K562 (cell line): Measurements from ENCODE around the gene GRWD1. TPM values are rescaled to one million over a fixed set of nuclear protein-coding genes. Genes with fewer than 3 reads are reported as not detected.
A peak's percentile ranks its signal among the peaks of the same experiment; 100 is the strongest.

Experiments
- CCAR2 ChIP-seq: fragments of 200-400 bp; formaldehyde crosslinking; IDR thresholded peaks from 2 replicates; pipeline ENCODE4 v1.6.1; 2017; ENCODE audit warnings: mild to moderate bottlenecking, low read depth, low read length
- COPS2 ChIP-seq: fragments of 450-650 bp; conservative IDR thresholded peaks from 2 replicates; pipeline ENCODE4 v1.6.1; 2016; ENCODE audit warnings: mild to moderate bottlenecking, moderate library complexity
- DDX20 ChIP-seq: fragments of 450-650 bp; IDR thresholded peaks from 2 replicates; pipeline ENCODE4 v1.6.1; 2016; ENCODE audit warnings: missing genetic modification characterization, low read depth, mild to moderate bottlenecking, missing compliant biosample characterization, moderate library complexity
- GATA2 ChIP-seq: sonication (generic); formaldehyde crosslinking; IDR thresholded peaks from 2 replicates; pipeline ENCODE4 v1.4.0; 2020; ENCODE audit warnings: mild to moderate bottlenecking, missing genetic modification reagents
- IRF1 ChIP-seq: sonication (generic); formaldehyde crosslinking; IDR thresholded peaks from 2 replicates; pipeline ENCODE4 v1.8.0; 2022; ENCODE audit warnings: missing genetic modification reagents, mild to moderate bottlenecking, borderline replicate concordance
- PTTG1 ChIP-seq: fragments of 450-650 bp; IDR thresholded peaks from 2 replicates; pipeline ENCODE4 v1.6.1; 2016; ENCODE audit warnings: low read depth, mild to moderate bottlenecking, missing genetic modification characterization, missing compliant biosample characterization
- RB1 ChIP-seq: fragments of 450-650 bp; IDR thresholded peaks from 2 replicates; pipeline ENCODE4 v1.6.1; 2017; ENCODE audit warnings: low read depth, mild to moderate bottlenecking
- RBM22 ChIP-seq: fragments of 200-400 bp; formaldehyde crosslinking; IDR thresholded peaks from 2 replicates; pipeline ENCODE4 v1.6.1; 2018; ENCODE audit warnings: low read length, low read depth; ENCODE audit not compliant: poor library complexity, severe bottlenecking
- RBM39 ChIP-seq: fragments of 200-400 bp; formaldehyde crosslinking; optimal IDR thresholded peaks from 2 replicates; pipeline ENCODE3; 2018; ENCODE audit warnings: low read depth, low read length
- RFX5 ChIP-seq: IDR thresholded peaks from 2 replicates; pipeline ENCODE4 v1.6.1; 2011; ENCODE audit warnings: low read depth, mild to moderate bottlenecking, improper control_type of control experiment, low read length
- SAFB ChIP-seq: fragments of 200-400 bp; formaldehyde crosslinking; IDR thresholded peaks from 2 replicates; pipeline ENCODE4 v1.6.1; 2017; ENCODE audit warnings: low read depth, low read length, borderline replicate concordance
- SMAD4 ChIP-seq: fragments of 250-450 bp; sonication (Bioruptor Pico); conservative IDR thresholded peaks from 2 replicates; pipeline ENCODE4 v1.8.0; 2021; ENCODE audit warnings: inconsistent platforms, mild to moderate bottlenecking, moderate library complexity
- U2AF1 ChIP-seq: fragments of 200-400 bp; formaldehyde crosslinking; optimal IDR thresholded peaks from 2 replicates; pipeline ENCODE3; 2017; ENCODE audit warnings: mild to moderate bottlenecking, low read depth, low read length, moderate library complexity
- ZBTB17 ChIP-seq: fragments of 450-650 bp; formaldehyde crosslinking; IDR thresholded peaks from 2 replicates; pipeline ENCODE4 v1.4.0; 2020; ENCODE audit warnings: mild to moderate bottlenecking
- ZBTB49 ChIP-seq: sonication (generic); formaldehyde crosslinking; IDR thresholded peaks from 2 replicates; pipeline ENCODE4 v1.8.0; 2022; ENCODE audit warnings: missing genetic modification reagents, mild to moderate bottlenecking, borderline replicate concordance
- ZNF75A ChIP-seq: fragments of 450-650 bp; formaldehyde crosslinking; IDR thresholded peaks from 2 replicates; pipeline ENCODE4 v1.4.0; 2020; ENCODE audit warnings: mild to moderate bottlenecking
- polyA plus RNA-seq, 8 experiments: library from polyadenylated mRNA; depleted of rRNA in 4 of 8; stranded (reverse) in 5 of 8; unstranded in 3 of 8; fragments of >200 nt; fragmentation: Nextera tagmentation in 2 of 8; fragmentation: Illumina TruSeq in 1 of 8; extraction: Ambion mirVana in 2 of 8; extraction: Trizol in 1 of 8; gene quantifications; 2 replicates each; pipeline versions ENCODE4 v1.2.1 to v1.2.3, GENCODE V29; 2011 to 2014; ENCODE audit warnings: inconsistent platforms in 1 of 8, missing spikeins in 1 of 8
- total RNA-seq, 7 experiments: library from RNA; depleted of rRNA in 6 of 7; stranded (reverse); fragments of >200 nt in 6 of 7; fragmentation: Illumina TruSeq in 2 of 7; extraction: Trizol in 2 of 7; gene quantifications; 2 replicates each; pipeline versions ENCODE4 v1.2.1 to v1.2.3, GENCODE V29; 2011 to 2021; ENCODE audit warnings: low replicate concordance in 1 of 7
- TF ChIP-seq, protein P1 (sequence below): fragments of 450-650 bp; IDR thresholded peaks from 2 replicates; pipeline ENCODE4 v1.6.1; 2016; ENCODE audit warnings: borderline replicate concordance
- TF ChIP-seq, protein P2 (sequence below), 2 experiments: fragments of 150-350 bp in 1 of 2; IDR thresholded peaks; 2 replicates each; pipeline ENCODE4 v1.6.1; 2012 to 2016; ENCODE audit warnings: low read depth in 2 of 2, low read length in 2 of 2, mild to moderate bottlenecking in 1 of 2, moderate library complexity in 1 of 2

The GRWD1 gene
- total and polyA plus RNA-seq, 9 of the 15 experiments (the other 6 are each of a cell fraction or from before 2014, with no cell fraction given): 1.5 to 87.2 (median 24.5) TPM

DNA sequence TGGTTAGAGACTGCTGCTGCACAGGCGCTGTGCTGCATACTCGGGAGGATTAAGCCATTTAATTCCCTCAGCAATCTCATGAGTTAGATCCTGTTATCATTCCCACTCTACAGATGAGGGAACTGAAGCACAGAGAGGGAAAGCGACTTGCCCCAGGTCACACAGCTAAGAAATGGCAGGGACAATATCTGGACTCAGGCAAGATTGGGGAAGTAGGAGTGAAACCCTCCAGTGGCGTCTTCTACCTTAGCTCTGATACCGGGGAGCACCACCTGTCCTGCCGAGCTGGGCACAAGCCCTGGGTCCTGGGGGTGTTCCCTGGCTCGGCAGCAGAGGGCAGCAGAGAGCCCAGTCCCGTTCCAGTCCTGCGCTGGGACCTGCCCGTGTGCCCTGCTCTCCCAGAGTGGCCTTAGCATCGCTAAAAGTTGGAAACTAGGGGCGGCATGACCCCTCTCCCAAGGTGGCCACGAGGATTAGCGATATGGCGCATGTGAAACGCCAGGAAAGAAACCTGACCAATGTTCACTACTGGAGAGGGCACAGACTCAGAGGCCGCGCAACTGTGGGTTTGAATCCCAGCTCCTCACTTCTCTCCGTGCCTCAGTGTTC lies 43.9 kb downstream of the GRWD1 start (continued):
- no peak for TF ChIP-seq ZBTB49 (CRISPR knock-in tag)
- no peak for TF ChIP-seq RFX5
- no peak for TF ChIP-seq IRF1 (CRISPR knock-in tag)
- TF ChIP-seq PTTG1: no peak
- TF ChIP-seq, protein P1, sequence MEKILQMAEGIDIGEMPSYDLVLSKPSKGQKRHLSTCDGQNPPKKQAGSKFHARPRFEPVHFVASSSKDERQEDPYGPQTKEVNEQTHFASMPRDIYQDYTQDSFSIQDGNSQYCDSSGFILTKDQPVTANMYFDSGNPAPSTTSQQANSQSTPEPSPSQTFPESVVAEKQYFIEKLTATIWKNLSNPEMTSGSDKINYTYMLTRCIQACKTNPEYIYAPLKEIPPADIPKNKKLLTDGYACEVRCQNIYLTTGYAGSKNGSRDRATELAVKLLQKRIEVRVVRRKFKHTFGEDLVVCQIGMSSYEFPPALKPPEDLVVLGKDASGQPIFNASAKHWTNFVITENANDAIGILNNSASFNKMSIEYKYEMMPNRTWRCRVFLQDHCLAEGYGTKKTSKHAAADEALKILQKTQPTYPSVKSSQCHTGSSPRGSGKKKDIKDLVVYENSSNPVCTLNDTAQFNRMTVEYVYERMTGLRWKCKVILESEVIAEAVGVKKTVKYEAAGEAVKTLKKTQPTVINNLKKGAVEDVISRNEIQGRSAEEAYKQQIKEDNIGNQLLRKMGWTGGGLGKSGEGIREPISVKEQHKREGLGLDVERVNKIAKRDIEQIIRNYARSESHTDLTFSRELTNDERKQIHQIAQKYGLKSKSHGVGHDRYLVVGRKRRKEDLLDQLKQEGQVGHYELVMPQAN: no peak
- TF ChIP-seq U2AF1: no peak
- TF ChIP-seq ZNF75A (CRISPR knock-in tag): no peak
- no peak for TF ChIP-seq COPS2
- TF ChIP-seq SMAD4 (CRISPR knock-in tag): no peak
- TF ChIP-seq CCAR2: no peak
- no peak for TF ChIP-seq GATA2 (CRISPR knock-in tag)
- TF ChIP-seq ZBTB17 (CRISPR knock-in tag): peak; percentile 17; the same call in 1 of the 2 replicates
- TF ChIP-seq SAFB: no peak
- TF ChIP-seq RBM39: no peak
- no peak for TF ChIP-seq DDX20 (tag)
- TF ChIP-seq RBM22: no peak
- TF ChIP-seq, protein P2, sequence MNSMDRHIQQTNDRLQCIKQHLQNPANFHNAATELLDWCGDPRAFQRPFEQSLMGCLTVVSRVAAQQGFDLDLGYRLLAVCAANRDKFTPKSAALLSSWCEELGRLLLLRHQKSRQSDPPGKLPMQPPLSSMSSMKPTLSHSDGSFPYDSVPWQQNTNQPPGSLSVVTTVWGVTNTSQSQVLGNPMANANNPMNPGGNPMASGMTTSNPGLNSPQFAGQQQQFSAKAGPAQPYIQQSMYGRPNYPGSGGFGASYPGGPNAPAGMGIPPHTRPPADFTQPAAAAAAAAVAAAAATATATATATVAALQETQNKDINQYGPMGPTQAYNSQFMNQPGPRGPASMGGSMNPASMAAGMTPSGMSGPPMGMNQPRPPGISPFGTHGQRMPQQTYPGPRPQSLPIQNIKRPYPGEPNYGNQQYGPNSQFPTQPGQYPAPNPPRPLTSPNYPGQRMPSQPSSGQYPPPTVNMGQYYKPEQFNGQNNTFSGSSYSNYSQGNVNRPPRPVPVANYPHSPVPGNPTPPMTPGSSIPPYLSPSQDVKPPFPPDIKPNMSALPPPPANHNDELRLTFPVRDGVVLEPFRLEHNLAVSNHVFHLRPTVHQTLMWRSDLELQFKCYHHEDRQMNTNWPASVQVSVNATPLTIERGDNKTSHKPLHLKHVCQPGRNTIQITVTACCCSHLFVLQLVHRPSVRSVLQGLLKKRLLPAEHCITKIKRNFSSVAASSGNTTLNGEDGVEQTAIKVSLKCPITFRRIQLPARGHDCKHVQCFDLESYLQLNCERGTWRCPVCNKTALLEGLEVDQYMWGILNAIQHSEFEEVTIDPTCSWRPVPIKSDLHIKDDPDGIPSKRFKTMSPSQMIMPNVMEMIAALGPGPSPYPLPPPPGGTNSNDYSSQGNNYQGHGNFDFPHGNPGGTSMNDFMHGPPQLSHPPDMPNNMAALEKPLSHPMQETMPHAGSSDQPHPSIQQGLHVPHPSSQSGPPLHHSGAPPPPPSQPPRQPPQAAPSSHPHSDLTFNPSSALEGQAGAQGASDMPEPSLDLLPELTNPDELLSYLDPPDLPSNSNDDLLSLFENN (IDR thresholded peaks at IDR 0.05; ENCODE audit: low read depth in 2 of 2, low read length in 2 of 2): no peak
- TF ChIP-seq RB1: peak; percentile 65
